Measurements from ENCODE around the gene EFNA1. TPM values are rescaled to one million over a fixed set of nuclear protein-coding genes. Genes with fewer than 3 reads are reported as not detected.

The EFNA1 gene
- total RNA-seq, 1 experiment from 2014 or later = 19.7 TPM

GRCh38 chr1:155113450-155113980, 14.2 kb upstream of the EFNA1 start:
- POLR2A ChIA-PET = no interaction called here
- RAD21 ChIA-PET (ENCODE audit: low non-redundant PET in 1 of 2, low total read pairs in 2 of 2, uncharacterized antibody in 2 of 2, unreplicated experiment in 2 of 2) = no interaction called here
- H3K27me3 ChIP-seq (ENCODE audit: insufficient read depth, low read length) = no peaks in the 10 kb centered on the region
- BruUV-seq (replicated peaks) = no TSS peak
- H3K4me2 ChIP-seq (ENCODE audit: low read length) = no peak overlapping the region
- CTCF ChIA-PET = no interaction called here
- TF ChIP-seq SP1 (IDR thresholded peaks at IDR 0.05; ENCODE audit: low read depth) = no peak
- TF ChIP-seq MAX (IDR thresholded peaks at IDR 0.05) = no peak
- TF ChIP-seq YY1 (IDR thresholded peaks at IDR 0.05; ENCODE audit: extremely low read depth, insufficient replicate concordance, low read depth, low read length) = no peak
- TF ChIP-seq ZNF274 (IDR thresholded peaks at IDR 0.05; ENCODE audit: low read depth, low read length) = no peak
- no peak for TF ChIP-seq REST (IDR thresholded peaks at IDR 0.05; ENCODE audit: low read depth)
- peaks cover 0 to 3% of the 10 kb centered on the region in 2 experiments; a peak in 1 of 4 replicates for H3K4me1 ChIP-seq (ENCODE audit: control insufficient read depth in 1 of 2, insufficient read depth in 2 of 2, low read length in 2 of 2)
- H3K36me3 ChIP-seq (ENCODE audit: control insufficient read depth in 1 of 2, insufficient read depth in 2 of 2, low read length in 2 of 2) = no peaks in the 10 kb centered on the region
- H2AFZ ChIP-seq (ENCODE audit: low read depth, low read length, poor library complexity, severe bottlenecking) = no peak overlapping the region
- ATAC-seq (no peak), DNase-seq (ENCODE audit: low read depth, low spot score) (no peak)
- no peak overlapping the region for H3K9ac ChIP-seq (ENCODE audit: low read length)
- H3K9me2 ChIP-seq (ENCODE audit: insufficient read depth) = no peaks in the 10 kb centered on the region
- no peaks in the 10 kb centered on the region for H4K20me1 ChIP-seq (ENCODE audit: insufficient read depth)
- no peaks in the 10 kb centered on the region for H3K79me2 ChIP-seq (ENCODE audit: insufficient read depth, low read length)
- no peak overlapping the region for H3K4me3 ChIP-seq (replicated peaks in 1 of 2; ENCODE audit: low read depth in 1 of 2, low read length in 2 of 2)
- no peak overlapping the region for H3K27ac ChIP-seq (ENCODE audit: low read depth, low read length)
- no peaks in the 10 kb centered on the region for H3K9me3 ChIP-seq (ENCODE audit: control insufficient read depth in 1 of 2, insufficient read depth in 1 of 2, low read depth in 1 of 2, low read length in 2 of 2)
- intact Hi-C loops (cut with micrococcal nuclease) = loop anchor here (5.0 kb wide), 1 partner anchor 54 kb away; no protein-coding TSS in a partner anchor

Measured in HCT116 (cell line).